Right lobe of liver (tissue), 6 donors: ENCODE data around the gene SERPINA1. TPM values are rescaled to one million over a fixed set of nuclear protein-coding genes. Genes with fewer than 3 reads are reported as not detected.
A peak's percentile ranks its signal among the peaks of the same experiment; 100 is the strongest.

Experiments used
- ATAC-seq, 4 donors: fragments of 200-7000 bp; cut with Tn5 transposase; one replicate each; pipeline ENCODE4 v1.9.1; 2020; ENCODE audit warnings: mild to moderate bottlenecking in 4 of 4, moderate library complexity in 4 of 4
- DNase-seq, 3 donors: peaks; one replicate each; pipeline ENCODE4 v3.0.0-alpha.2; 2020
- H3K27ac ChIP-seq, 3 donors: fragments of 200-600 bp; one replicate each; pipeline ENCODE4 v1.8.0; 2022
- H3K27me3 ChIP-seq, 2 donors: fragments of 200-600 bp; one replicate each; pipeline ENCODE4 v1.8.0; 2022
- H3K36me3 ChIP-seq, 4 donors: fragments of 200-600 bp; sonication (generic) in 1 of 4; one replicate each; pipeline versions ENCODE4 v1.5.1 to v1.8.0; 2017 to 2022; ENCODE audit warnings: control low read depth in 1 of 4
- H3K4me1 ChIP-seq, 4 donors: fragments of 200-600 bp; sonication (generic) in 1 of 4; one replicate each; pipeline versions ENCODE4 v1.5.1 to v1.8.0; 2017 to 2022; ENCODE audit warnings: control low read depth in 1 of 4
- H3K4me3 ChIP-seq, 3 donors: fragments of 200-600 bp; one replicate each; pipeline ENCODE4 v1.8.0; 2022
- H3K9me3 ChIP-seq, 4 donors: fragments of 200-600 bp; sonication (generic) in 1 of 4; one replicate each; pipeline versions ENCODE4 v1.5.1 to v1.8.0; 2017 to 2022; ENCODE audit warnings: control low read depth in 1 of 4
- CTCF ChIP-seq, 4 donors: fragments of 200-600 bp in 3 of 4; fragments of 450-650 bp in 1 of 4; IDR thresholded peaks; one replicate each; pipeline versions ENCODE4 v1.5.1 to v1.8.0; 2016 to 2022; ENCODE audit warnings: antibody characterized with exemption in 4 of 4, mild to moderate bottlenecking in 2 of 4
- POLR2A ChIP-seq: fragments of 450-650 bp; IDR thresholded peaks from one replicate; pipeline ENCODE4 v1.6.1; 2017; ENCODE audit warnings: antibody characterized with exemption, mild to moderate bottlenecking
- WGBS: methylation state at CpG from one replicate; pipeline ENCODE4 v1.1.6; 2018; ENCODE audit warnings: low coverage, low lambda C conversion rate; ENCODE audit not compliant: insufficient coverage; ENCODE audit errors: missing lambda C conversion rate; 5-methylcytosine and 5-hydroxymethylcytosine counted together
- intact Hi-C, 2 donors: fragments of 100-400 bp; cut with DNase I; formaldehyde crosslinking; loops; one replicate each; pipeline versions ENCODE4 v1.11.2 to v1.14.1; 2022
- total RNA-seq, 6 experiments: library from RNA; depleted of rRNA in 2 of 6; stranded (reverse); fragments of >200 nt in 2 of 6; fragmentation: NEBNext Ultra II Directional in 3 of 6; extraction: Animal tissue kit (Norgen Biotek cat#: 25700) in 3 of 6; gene quantifications; one replicate each; pipeline versions ENCODE4 v1.1.0 to v1.2.4, GENCODE V29; 2016 to 2023
- donor health status: DM: no; HTN: yes; CAD: no.
- donor health status: DM: no; HTN: no; CAD: no.
- donor health status: DM: no; HTN: no; CAD: no.
- donor health status: DM: no; HTN: yes; CAD: no.
- donor health status: DM: no; HTN: yes; CAD: no.

The SERPINA1 gene
- total RNA-seq, 6 experiments from 2014 or later: 18,575 to 39,670 (median 31,917) TPM

- H3K36me3 ChIP-seq: peaks cover 0 to 57% (median 41%) of the 10 kb centered on the region in 4 donors
- WGBS: 37% methylated on average over 3 of the region's 6 CpGs
- H3K9me3 ChIP-seq: no peaks in the 10 kb centered on the region
- intact Hi-C loops: loop anchor here in 1 of 2 donors (10.0 kb wide), 1 partner anchor 83 kb away; the partner anchor contains the start of gene SERPINA10
- peak; percentile 48 to 78 (median 61) for DNase-seq
- peak; percentile 0 for TF ChIP-seq POLR2A
- no peak for TF ChIP-seq CTCF (IDR thresholded peaks at IDR 0.05)
- H3K4me1 ChIP-seq: peaks cover 0 to 9% (median 4%) of the 10 kb centered on the region in 4 donors
- H3K27me3 ChIP-seq: no peaks in the 10 kb centered on the region
- peak overlapping the region in 1 of 3 donors; percentile 45 for H3K27ac ChIP-seq
- no peak overlapping the region for H3K4me3 ChIP-seq
- peak; percentile 0 to 3 (median 0) for ATAC-seq
Observed at GRCh38 chr14:94377866-94378470, 10.4 kb downstream of the SERPINA1 start.

DNA sequence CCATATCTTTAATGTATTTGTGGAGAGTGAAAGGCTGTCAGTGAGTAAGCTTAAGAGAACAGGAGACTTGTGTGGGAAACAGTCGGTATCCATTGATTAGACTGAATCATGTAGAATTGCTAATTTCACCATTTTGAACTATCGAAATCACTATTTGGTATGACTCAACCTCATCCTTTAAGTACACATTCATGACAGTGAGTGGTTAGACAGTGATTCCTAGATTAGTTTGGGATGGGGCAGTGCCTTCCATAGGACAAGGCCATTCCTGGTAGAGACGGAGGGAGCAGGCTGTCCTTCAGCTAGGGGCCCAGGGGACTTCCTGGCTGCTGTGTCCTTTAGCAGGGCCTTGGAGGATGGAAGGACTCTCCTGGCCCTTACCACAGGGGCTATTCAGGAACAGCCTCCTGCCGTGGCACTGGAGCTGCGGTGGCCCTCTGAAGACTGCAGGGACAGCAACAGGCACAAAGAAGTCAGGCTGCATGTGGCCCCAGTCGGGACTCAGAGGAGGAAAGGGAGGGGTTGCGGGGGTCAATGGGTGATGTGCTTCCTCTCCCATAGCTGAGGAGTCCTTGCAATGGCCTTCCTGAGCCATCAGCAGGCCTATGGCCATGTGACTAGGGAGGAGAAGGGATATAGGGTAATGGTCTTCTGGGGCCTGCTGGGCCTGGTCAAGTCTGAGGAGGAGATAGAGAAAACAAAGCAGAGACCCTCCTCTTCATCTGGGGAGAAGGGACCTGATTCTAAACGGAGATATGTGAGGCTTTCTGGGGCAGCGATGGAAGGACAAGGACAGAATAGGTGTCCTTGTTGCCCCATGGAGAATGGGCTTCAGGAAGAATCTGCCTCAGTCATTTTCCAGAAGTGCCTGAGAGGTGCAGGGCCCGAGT, 11.2 kb downstream of the SERPINA1 start:
- 33% methylated on average over 4 of the region's 10 CpGs for WGBS
- intact Hi-C loops: loop anchor here in 1 of 2 donors (10.0 kb wide), 1 partner anchor 82 kb away; the partner anchor contains the start of gene SERPINA10

DNA sequence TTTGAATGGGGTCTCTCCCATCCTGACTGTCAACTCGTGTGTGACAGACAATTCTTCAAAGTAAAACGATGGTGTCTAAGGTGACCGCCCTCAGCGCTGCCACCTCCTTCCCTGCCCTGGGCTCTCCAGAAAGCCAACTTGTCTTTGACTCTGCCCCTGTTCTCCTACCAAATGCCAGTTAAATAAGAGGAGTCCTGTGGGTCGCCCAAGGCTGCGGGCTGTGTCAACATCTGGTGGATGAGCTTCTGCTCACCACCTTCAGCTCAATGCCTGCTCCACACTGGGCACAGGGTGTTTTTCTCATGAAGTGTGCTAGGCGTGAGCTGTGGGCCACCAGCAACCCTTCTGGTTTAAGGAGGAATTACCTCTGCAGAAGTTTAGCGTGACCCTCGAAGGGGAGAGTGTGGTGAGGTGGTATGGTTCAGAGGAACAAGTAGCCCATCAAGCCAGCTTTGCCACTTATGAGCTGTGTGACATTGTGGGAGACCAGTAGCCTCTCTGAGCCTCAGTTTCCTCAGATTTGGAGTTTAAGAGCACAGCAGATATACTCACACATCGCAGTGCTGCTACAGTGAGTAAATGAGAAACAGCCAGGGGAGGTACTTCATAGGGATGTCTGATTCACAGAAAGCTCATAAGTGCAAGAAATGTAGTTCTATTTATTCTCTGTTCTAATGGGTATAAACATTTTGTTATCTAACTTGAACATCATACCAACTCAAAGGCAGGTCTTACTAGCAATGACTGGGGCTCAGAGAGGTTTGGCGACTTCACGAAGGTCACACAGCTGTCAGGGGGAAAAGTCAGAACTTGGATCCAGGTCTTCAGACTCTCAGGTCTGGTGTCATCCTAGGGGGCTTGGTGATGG, 12.1 kb downstream of the SERPINA1 start:
- H3K27ac ChIP-seq: peak overlapping the region in 2 of 3 donors; percentile 26 to 45
- no peaks in the 10 kb centered on the region for H3K4me1 ChIP-seq
- ATAC-seq (peak; percentile 4 to 53 (median 27)), DNase-seq (peak; percentile 74 to 83 (median 76))
- H3K27me3 ChIP-seq: no peaks in the 10 kb centered on the region
- no peaks in the 10 kb centered on the region for H3K9me3 ChIP-seq
- intact Hi-C loops: loop anchor here in 1 of 2 donors (10.0 kb wide), 1 partner anchor 82 kb away; the partner anchor contains the start of gene SERPINA10
- 15% methylated on average over 5 of the region's 12 CpGs for WGBS
- no peak overlapping the region for H3K4me3 ChIP-seq
- peak; percentile 84 for TF ChIP-seq POLR2A
- peak; percentile 18 to 65 (median 30) for TF ChIP-seq CTCF (IDR thresholded peaks at IDR 0.05)
- H3K36me3 ChIP-seq: peaks cover 0 to 40% (median 29%) of the 10 kb centered on the region in 4 donors

More for the DNA sequence above, 11.2 kb downstream of the SERPINA1 start:
- Histone ChIP-seq H3K27me3 (no peaks in the 10 kb centered on the region), H3K4me1 (peaks cover 0 to 3% (median under 1%) of the 10 kb centered on the region in 4 donors), H3K27ac (peak overlapping the region in 1 of 3 donors; percentile 45), H3K4me3 (no peak overlapping the region), H3K9me3 (no peaks in the 10 kb centered on the region), H3K36me3 (peaks cover 0 to 49% (median 35%) of the 10 kb centered on the region in 4 donors)
- peak in 1 of 4 donors; percentile 16 for TF ChIP-seq CTCF (IDR thresholded peaks at IDR 0.05)
- peak; percentile 78 for TF ChIP-seq POLR2A
- peak; percentile 57 to 84 (median 71) for DNase-seq
- ATAC-seq: peak; percentile 7 to 29 (median 10)
